KG1 (cell line): Measurements from ENCODE around the gene C1QA.

Experiments
- DNase-seq: peaks from one replicate; lab custom pipeline; 2025; lab: John Stamatoyannopoulos, UW

Gene C1QA

GRCh38 chr1:22612671-22613571 is 23.5 kb upstream of the C1QA start:
- no peak for DNase-seq

- DNase-seq = no peak
These were observed 22.9 kb upstream of the C1QA start for GRCh38 chr1:22613572-22613918.

DNA sequence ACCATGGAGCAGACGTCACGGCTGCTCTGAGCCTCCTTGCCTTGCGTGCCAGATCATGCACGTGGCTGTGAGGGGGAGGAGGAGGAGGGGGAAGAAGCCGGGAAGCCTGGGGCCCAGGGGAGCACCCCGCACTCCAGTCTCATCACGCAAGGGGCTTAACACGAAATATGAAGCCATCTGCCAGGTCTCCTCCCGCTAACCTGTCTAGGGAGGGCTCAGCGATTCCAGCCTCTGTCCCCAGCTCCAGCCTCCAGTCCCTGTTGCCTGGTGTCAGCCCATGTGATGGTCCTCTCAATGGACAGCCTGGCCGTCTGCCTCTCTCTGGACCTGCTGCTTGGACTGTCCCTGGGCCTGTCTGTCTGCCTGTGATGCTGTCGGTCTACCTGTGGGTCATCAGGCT is 22.5 kb upstream of the C1QA start:
- DNase-seq = no peak

DNA sequence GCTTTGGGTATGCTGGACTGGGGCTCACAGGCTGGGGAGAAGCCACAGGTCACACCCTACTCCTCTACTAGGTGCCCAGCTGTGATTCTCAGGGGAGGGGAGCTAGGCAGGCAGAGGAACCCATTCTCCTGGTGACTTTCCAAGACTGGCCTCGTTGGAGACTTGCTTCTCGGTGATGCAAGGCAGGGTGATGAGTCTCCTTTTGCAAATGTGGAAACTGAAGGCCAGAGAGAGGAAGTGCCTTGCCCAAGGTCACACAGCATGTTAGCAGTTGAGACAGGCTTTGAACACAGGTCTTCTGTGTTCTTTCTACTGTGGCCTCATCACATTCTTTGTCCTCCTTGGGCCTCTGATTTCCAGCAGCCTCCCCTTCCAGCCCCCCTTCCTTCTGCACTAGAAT is 20.5 kb upstream of the C1QA start:
- DNase-seq = no peak

DNA sequence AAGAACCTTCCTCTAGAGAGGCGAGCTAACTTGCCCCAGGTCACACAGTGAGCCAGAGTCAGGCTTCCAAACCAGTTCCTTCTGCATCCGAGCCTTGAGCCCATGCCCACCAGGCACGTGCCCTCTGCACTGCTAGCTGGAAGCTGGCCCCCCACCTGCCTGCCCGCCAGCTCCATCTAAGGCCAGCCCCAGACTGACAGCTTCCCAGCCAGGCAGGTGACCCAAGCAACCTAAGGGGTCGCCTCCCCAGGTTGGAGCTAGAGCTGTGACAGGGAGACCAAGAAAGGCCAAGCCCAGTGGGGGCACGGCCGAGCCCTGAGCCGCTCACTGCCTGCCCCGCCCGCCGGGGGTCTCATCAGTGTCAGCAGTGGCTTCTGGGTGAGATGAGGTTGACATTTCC is 19.9 kb upstream of the C1QA start:
- DNase-seq = no peak

DNA sequence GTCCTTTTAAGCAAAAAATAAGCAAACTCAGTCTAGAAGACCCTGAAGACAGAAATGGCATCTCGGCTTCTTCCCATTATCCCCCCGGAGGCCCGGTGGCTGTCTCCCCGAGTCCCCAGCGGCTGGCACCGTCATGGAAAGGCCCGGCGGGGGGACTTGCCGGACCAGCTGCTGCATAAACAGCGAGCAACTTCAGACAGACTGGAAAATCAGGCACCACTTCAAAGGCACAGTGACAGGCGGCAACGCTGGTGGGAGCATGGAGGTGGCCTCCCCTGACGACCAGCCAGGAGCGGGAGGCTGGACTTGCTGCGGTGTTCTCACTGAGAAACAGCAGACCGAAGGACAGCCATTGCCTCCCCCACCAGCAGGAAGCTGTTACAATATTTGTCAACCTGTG is 18.4 kb upstream of the C1QA start:
- no peak for DNase-seq

DNA sequence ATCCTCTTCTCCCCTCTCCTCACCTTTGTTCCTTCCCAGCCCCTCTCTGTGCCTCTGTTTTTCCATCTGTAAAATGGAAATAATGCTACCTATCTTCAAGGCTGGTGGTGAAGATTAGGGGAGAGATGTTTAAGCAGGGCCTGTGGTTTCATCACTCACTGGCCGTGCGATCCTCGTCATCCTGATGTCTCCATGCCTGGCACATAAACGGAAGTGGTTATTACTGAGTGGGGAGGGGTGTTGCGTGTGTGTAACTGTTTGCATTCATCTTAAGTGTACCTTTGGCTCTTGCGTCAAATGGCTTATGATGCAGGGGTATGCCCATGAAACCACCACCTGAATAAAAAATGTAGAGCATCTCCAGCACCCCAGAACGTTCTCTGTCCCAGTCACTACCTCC is 17.2 kb upstream of the C1QA start:
- no peak for DNase-seq

GRCh38 chr1:22619798-22620197 is 16.6 kb upstream of the C1QA start:
- DNase-seq = no peak

DNA sequence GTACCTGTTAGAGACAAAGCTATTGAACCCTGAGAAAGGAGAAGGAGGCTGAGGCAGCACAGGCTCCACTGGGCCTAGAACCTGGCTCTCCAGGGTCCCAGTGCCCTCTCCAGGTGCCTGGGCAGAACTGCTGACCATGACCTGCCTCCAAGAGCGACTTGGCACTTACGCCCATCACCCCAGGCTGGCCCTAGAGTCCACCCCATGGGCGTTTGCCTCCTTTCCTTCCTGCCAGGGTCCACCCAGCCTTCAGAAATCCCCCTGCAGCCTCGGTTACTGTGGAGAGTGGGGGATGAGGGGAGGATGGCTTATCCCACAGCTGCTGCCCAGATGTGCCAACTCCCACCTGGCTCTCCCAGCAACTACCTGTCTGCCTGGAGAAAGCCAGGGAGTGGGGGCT is 14.7 kb upstream of the C1QA start:
- no peak for DNase-seq

- DNase-seq = no peak
These were observed 11.0 kb upstream of the C1QA start for GRCh38 chr1:22625262-22625925.

GRCh38 chr1:22626237-22627157 is 9.9 kb upstream of the C1QA start:
- no peak for DNase-seq

GRCh38 chr1:22627331-22627730 is 9.1 kb upstream of the C1QA start:
- DNase-seq = no peak

DNA sequence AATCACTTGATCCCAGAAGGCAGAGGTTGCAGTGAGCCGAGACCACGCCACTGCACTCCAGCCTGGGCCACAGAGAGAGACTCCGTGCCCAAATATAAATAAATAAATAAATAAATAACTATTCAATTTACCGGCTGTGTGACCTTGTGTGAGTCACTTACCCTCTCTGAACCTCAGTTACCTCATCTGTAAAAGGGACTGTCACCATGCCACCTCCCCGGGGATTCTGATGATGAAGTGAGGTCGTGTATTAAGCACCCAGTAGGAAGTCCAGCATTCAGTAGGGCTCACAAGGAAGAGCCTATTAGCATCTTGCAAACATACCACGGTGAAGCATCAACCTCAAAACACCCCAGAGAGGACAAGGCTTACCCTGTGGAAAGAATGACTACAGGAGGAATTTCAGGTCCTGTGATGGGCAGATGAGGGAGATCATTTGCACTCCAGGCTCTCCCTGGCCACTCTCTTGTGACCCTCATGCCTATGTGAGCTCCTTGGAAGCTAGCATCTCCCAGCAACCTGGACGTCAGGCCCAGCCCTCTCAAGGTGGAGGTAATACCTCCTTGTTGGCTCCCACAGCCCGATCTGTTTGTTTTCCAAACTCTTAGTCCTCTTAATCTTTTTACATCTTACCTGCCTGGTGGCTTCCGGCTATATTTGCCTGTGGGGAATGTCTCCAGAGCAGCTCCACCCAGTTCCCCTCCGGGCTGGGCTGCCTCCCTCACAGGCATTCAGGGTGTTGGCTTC is 7.6 kb upstream of the C1QA start:
- DNase-seq = no peak

GRCh38 chr1:22629886-22630285 is 6.5 kb upstream of the C1QA start:
- DNase-seq = no peak

GRCh38 chr1:22633697-22634463 is 2.5 kb upstream of the C1QA start:
- no peak for DNase-seq

DNA sequence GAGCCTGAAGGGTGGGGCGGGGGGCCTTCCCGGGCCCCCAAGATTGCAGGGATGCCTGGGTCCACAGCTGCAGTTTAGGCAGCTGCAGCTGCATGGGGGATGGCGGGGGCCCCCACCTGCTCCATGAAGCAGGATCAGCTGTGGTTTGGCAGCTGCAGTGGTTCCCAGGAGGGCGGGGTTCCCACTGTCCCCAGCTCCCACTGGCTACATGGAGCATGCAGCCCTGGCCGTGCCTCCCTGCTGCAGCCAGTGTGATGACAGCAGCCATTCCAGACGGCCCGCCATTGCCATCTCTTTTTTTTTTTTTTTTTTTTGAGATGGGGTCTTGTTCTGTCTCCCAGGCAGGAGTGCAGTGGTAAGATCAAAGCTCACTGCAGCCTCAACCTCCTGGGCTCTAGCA is 992 bp upstream of the C1QA start:
- no peak for DNase-seq

DNA sequence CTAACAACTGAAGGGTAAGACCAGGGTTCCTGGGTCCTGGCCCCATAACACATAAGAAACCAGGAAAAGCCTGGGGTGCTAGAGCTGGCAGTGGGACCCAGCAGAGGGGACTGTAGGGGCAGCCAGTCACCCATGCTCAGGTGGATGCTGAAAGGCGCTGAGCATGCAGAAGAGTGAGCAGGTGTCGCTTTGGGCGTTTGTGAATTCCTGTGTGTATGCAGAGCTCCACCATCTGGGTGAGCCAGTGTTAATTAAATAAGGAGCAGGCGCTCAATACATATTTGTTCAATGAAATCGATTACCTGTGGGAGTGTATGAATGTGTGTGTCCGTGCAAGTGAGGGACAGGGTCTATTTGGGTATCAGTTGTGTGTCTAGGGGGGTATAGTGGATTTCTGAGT is 499 bp downstream of the C1QA start:
- no peak for DNase-seq

DNA sequence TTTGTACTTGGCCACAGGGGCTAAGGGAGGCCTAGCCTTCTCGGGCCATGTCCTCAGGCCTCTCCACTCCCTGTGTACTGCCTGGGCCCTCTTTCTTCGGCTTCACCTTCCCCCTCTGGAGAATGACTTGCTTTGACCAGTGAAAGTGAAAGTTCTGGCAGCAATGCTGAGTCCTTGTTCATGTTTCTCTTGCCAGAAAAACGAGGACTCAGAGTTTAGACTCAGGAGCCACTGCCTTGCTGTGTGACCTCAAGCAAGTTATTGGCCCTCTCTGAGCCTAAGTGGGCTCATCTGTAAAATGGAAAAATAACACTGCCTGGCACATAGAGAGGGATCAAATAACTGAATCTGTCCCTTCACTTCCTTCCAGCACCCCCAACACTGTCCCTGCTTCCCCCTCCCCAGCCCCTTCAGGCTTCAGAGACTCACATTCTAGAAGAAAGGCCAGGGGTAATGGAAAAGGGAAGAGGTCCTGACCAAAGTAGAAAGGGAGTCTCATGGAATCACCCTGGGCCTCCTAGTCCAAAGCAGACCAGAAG is 1.5 kb downstream of the C1QA start:
- no peak for DNase-seq

GRCh38 chr1:22638476-22639234 is 2.2 kb downstream of the C1QA start:
- DNase-seq = no peak

DNA sequence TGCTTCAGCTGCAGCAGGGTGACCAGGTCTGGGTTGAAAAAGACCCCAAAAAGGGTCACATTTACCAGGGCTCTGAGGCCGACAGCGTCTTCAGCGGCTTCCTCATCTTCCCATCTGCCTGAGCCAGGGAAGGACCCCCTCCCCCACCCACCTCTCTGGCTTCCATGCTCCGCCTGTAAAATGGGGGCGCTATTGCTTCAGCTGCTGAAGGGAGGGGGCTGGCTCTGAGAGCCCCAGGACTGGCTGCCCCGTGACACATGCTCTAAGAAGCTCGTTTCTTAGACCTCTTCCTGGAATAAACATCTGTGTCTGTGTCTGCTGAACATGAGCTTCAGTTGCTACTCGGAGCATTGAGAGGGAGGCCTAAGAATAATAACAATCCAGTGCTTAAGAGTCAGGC is 2.9 kb downstream of the C1QA start:
- no peak for DNase-seq
